Vagina (tissue), 2 donors: ENCODE measurements around the gene ARID4A. TPM values are rescaled to one million over a fixed set of nuclear protein-coding genes. Genes with fewer than 3 reads are reported as not detected.

Experiments used
- DNase-seq, 2 donors: peaks; one replicate each; pipeline ENCODE4 v3.0.0-alpha.2; 2017; ENCODE audit errors: extremely low spot score in 2 of 2
- H3K27ac ChIP-seq: fragments of 200-600 bp; sonication (generic); one replicate; pipeline ENCODE4 v1.5.1; 2019
- H3K27me3 ChIP-seq: fragments of 200-600 bp; sonication (generic); one replicate; pipeline ENCODE4 v1.5.1; 2019
- H3K36me3 ChIP-seq, 2 donors: fragments of 200-600 bp; sonication (generic); one replicate each; pipeline ENCODE4 v1.5.1; 2017 to 2019
- H3K4me1 ChIP-seq: fragments of 200-600 bp; sonication (generic); one replicate; pipeline ENCODE4 v1.5.1; 2019
- H3K4me3 ChIP-seq, 2 donors: fragments of 200-600 bp; sonication (generic); 1 replicate in 1 of 2; 2 replicates in 1 of 2; pipeline ENCODE4 v1.5.1; 2016 to 2019
- H3K9me3 ChIP-seq: fragments of 200-600 bp; sonication (generic); one replicate; pipeline ENCODE4 v1.5.1; 2019
- CTCF ChIP-seq, 3 experiments: fragments of 450-650 bp in 2 of 3; fragments of 200-600 bp in 1 of 3; sonication (generic) in 1 of 3; IDR thresholded peaks; one replicate each; pipeline ENCODE4 v1.5.1; 2017 to 2019; ENCODE audit warnings: antibody characterized with exemption in 3 of 3, mild to moderate bottlenecking in 2 of 3, moderate library complexity in 2 of 3
- POLR2A ChIP-seq, 2 donors: fragments of 450-650 bp; IDR thresholded peaks; one replicate each; pipeline ENCODE4 v1.6.1; 2017; ENCODE audit warnings: antibody characterized with exemption in 2 of 2, mild to moderate bottlenecking in 2 of 2, moderate library complexity in 2 of 2
- POLR2AphosphoS5 ChIP-seq, 2 donors: sonication (generic); formaldehyde crosslinking; IDR thresholded peaks; one replicate each; pipeline ENCODE4 v1.9.0; 2017; ENCODE audit warnings: antibody characterized with exemption in 2 of 2, mild to moderate bottlenecking in 2 of 2, low read depth in 1 of 2; ENCODE audit not compliant: insufficient read depth in 1 of 2
- intact Hi-C: fragments of 100-400 bp; cut with DNase I; formaldehyde crosslinking; loops from one replicate; pipeline ENCODE4 v1.15.1; 2023
- total RNA-seq: library from RNA; depleted of rRNA; stranded (reverse); fragments of >200 nt; gene quantifications from one replicate; pipeline ENCODE4 v1.2.3, GENCODE V29; 2016

ARID4A gene
- total RNA-seq, 1 donor from 2014 or later: 20.6 TPM

- no peak for DNase-seq
- intact Hi-C loops: no loop called here
- H3K27me3 ChIP-seq: no peaks in the 10 kb centered on the region
- TF ChIP-seq POLR2A (IDR thresholded peaks at IDR 0.05) (no peak), CTCF (IDR thresholded peaks at IDR 0.05) (no peak), POLR2AphosphoS5 (IDR thresholded peaks at IDR 0.05; ENCODE audit: insufficient read depth in 1 of 2, low read depth in 1 of 2) (no peak)
- H3K4me1 ChIP-seq: peaks cover 43% of the 10 kb centered on the region
- peak overlapping the region; percentile 73 for H3K27ac ChIP-seq
- peaks cover 0 to 42% of the 10 kb centered on the region in 2 donors for H3K36me3 ChIP-seq
- no peak overlapping the region for H3K4me3 ChIP-seq
- H3K9me3 ChIP-seq: no peaks in the 10 kb centered on the region
Observed at GRCh38 chr14:58282925-58283593, 15.3 kb upstream of the ARID4A start.

GRCh38 chr14:58283730-58284129 lies 14.6 kb upstream of the ARID4A start:
- no peak overlapping the region for H3K27ac ChIP-seq
- no peak overlapping the region for H3K4me3 ChIP-seq
- no peak for TF ChIP-seq POLR2AphosphoS5 (IDR thresholded peaks at IDR 0.05; ENCODE audit: insufficient read depth in 1 of 2, low read depth in 1 of 2)
- TF ChIP-seq CTCF (IDR thresholded peaks at IDR 0.05): no peak
- no peak for TF ChIP-seq POLR2A (IDR thresholded peaks at IDR 0.05)
- H3K4me1 ChIP-seq: peaks cover 43% of the 10 kb centered on the region
- H3K27me3 ChIP-seq: no peaks in the 10 kb centered on the region
- no peak for DNase-seq
- H3K9me3 ChIP-seq: no peaks in the 10 kb centered on the region
- peaks cover 0 to 47% of the 10 kb centered on the region in 2 donors for H3K36me3 ChIP-seq
- intact Hi-C loops: no loop called here

GRCh38 chr14:58285132-58285531 lies 13.2 kb upstream of the ARID4A start:
- TF ChIP-seq POLR2A (IDR thresholded peaks at IDR 0.05) (no peak), CTCF (IDR thresholded peaks at IDR 0.05) (no peak), POLR2AphosphoS5 (IDR thresholded peaks at IDR 0.05; ENCODE audit: insufficient read depth in 1 of 2, low read depth in 1 of 2) (no peak)
- intact Hi-C loops: no loop called here
- H3K9me3 ChIP-seq: no peaks in the 10 kb centered on the region
- peaks cover 50% of the 10 kb centered on the region for H3K4me1 ChIP-seq
- H3K36me3 ChIP-seq: peaks cover 0 to 44% of the 10 kb centered on the region in 2 donors
- no peak for DNase-seq
- no peak overlapping the region for H3K27ac ChIP-seq
- H3K4me3 ChIP-seq: no peak overlapping the region
- H3K27me3 ChIP-seq: no peaks in the 10 kb centered on the region

- no peaks in the 10 kb centered on the region for H3K9me3 ChIP-seq
- H3K27me3 ChIP-seq: no peaks in the 10 kb centered on the region
- H3K36me3 ChIP-seq: peaks cover 0 to 59% of the 10 kb centered on the region in 2 donors
- H3K27ac ChIP-seq: no peak overlapping the region
- no peak overlapping the region for H3K4me3 ChIP-seq
- TF ChIP-seq POLR2AphosphoS5 (IDR thresholded peaks at IDR 0.05; ENCODE audit: insufficient read depth in 1 of 2, low read depth in 1 of 2): no peak
- no peak for TF ChIP-seq CTCF (IDR thresholded peaks at IDR 0.05)
- no peak for TF ChIP-seq POLR2A (IDR thresholded peaks at IDR 0.05)
- DNase-seq: no peak
- intact Hi-C loops: no loop called here
- peaks cover 25% of the 10 kb centered on the region for H3K4me1 ChIP-seq
Observed at GRCh38 chr14:58287607-58288042, 10.7 kb upstream of the ARID4A start.

GRCh38 chr14:58288106-58288792 lies 10.1 kb upstream of the ARID4A start:
- H3K27me3 ChIP-seq: no peaks in the 10 kb centered on the region
- intact Hi-C loops: no loop called here
- TF ChIP-seq POLR2A (IDR thresholded peaks at IDR 0.05) (no peak), CTCF (IDR thresholded peaks at IDR 0.05) (no peak), POLR2AphosphoS5 (IDR thresholded peaks at IDR 0.05; ENCODE audit: insufficient read depth in 1 of 2, low read depth in 1 of 2) (no peak)
- no peak for DNase-seq
- H3K4me1 ChIP-seq: peaks cover 20% of the 10 kb centered on the region
- H3K27ac ChIP-seq: no peak overlapping the region
- peaks cover 0 to 59% of the 10 kb centered on the region in 2 donors for H3K36me3 ChIP-seq
- H3K4me3 ChIP-seq: no peak overlapping the region
- no peaks in the 10 kb centered on the region for H3K9me3 ChIP-seq
